Gastrocnemius medialis (tissue), 4 donors: Measurements from ENCODE around the gene KDELR3. TPM values are rescaled to one million over a fixed set of nuclear protein-coding genes. Genes with fewer than 3 reads are reported as not detected.

ENCODE experiments used
- ATAC-seq, 2 donors: fragments of 150-250 bp; one replicate each; pipeline ENCODE4 v1.9.1; 2016
- DNase-seq, 2 donors: peaks; one replicate each; pipeline ENCODE4 v3.0.0-alpha.2; 2019
- H3K27ac ChIP-seq, 4 donors: fragments of 200-600 bp; sonication (generic); 1 replicate in 1 of 4; 2 replicates in 3 of 4; pipeline ENCODE4 v1.5.1; 2016 to 2018; ENCODE audit warnings: mild to moderate bottlenecking in 2 of 4, moderate library complexity in 1 of 4
- H3K27me3 ChIP-seq, 3 donors: fragments of 200-600 bp; sonication (generic) in 2 of 3; 1 replicate in 1 of 3; 2 replicates in 2 of 3; pipeline versions ENCODE4 v1.5.1 to v1.6.0; 2016 to 2019; ENCODE audit warnings: mild to moderate bottlenecking in 1 of 3, moderate library complexity in 1 of 3
- H3K36me3 ChIP-seq, 2 donors: fragments of 200-600 bp; sonication (generic) in 1 of 2; one replicate each; pipeline ENCODE4 v1.5.1; 2017 to 2018
- H3K4me1 ChIP-seq, 2 donors: fragments of 200-600 bp; sonication (generic) in 1 of 2; one replicate each; pipeline ENCODE4 v1.5.1; 2016 to 2017; ENCODE audit warnings: mild to moderate bottlenecking in 2 of 2
- H3K4me3 ChIP-seq, 4 donors: fragments of 200-600 bp; sonication (generic) in 3 of 4; 1 replicate in 1 of 4; 2 replicates in 3 of 4; pipeline ENCODE4 v1.5.1; 2016 to 2019; ENCODE audit warnings: mild to moderate bottlenecking in 2 of 4
- H3K9me3 ChIP-seq, 3 donors: fragments of 200-600 bp; sonication (generic) in 2 of 3; 1 replicate in 1 of 3; 2 replicates in 2 of 3; pipeline ENCODE4 v1.5.1; 2016 to 2019
- POLR2A ChIP-seq, 2 donors: fragments of 450-650 bp; IDR thresholded peaks; one replicate each; pipeline ENCODE4 v1.6.1; 2017; ENCODE audit warnings: antibody characterized with exemption in 2 of 2, mild to moderate bottlenecking in 2 of 2, moderate library complexity in 2 of 2
- in situ Hi-C, 4 donors: fragments of 200-750 bp; cut with MboI; loops; one replicate each; pipeline versions ENCODE4 v1.15.0 to v1.8.0; 2017; ENCODE audit warnings: low sequenced_read_pairs in 4 of 4
- intact Hi-C: fragments of 100-400 bp; cut with DNase I; formaldehyde crosslinking; loops from one replicate; pipeline ENCODE4 v1.15.1; 2023; ENCODE audit warnings: low total_unique reads
- total RNA-seq, 4 donors: library from RNA; depleted of rRNA; stranded (reverse); fragments of >200 nt; gene quantifications; one replicate each; pipeline versions ENCODE4 v1.1.0 to v1.2.3, GENCODE V29; 2016
- TF ChIP-seq, protein P1 (sequence below), 5 experiments: fragments of 450-650 bp in 3 of 5; fragments of 200-600 bp in 2 of 5; sonication (generic) in 2 of 5; IDR thresholded peaks in 4 of 5; conservative IDR thresholded peaks in 1 of 5; 1 replicate in 4 of 5; 2 replicates in 1 of 5; pipeline ENCODE4 v1.5.1; 2016 to 2019; ENCODE audit warnings: antibody characterized with exemption in 5 of 5, mild to moderate bottlenecking in 3 of 5, moderate library complexity in 3 of 5

Gene KDELR3
- total RNA-seq, 4 donors from 2014 or later = 0.34 to 2.0 (median 1.3) TPM; not detected in 1

- ATAC-seq = no peak
- H3K4me1 ChIP-seq = peaks cover 8 to 10% of the 10 kb centered on the region in 2 donors
- TF ChIP-seq, protein P1, sequence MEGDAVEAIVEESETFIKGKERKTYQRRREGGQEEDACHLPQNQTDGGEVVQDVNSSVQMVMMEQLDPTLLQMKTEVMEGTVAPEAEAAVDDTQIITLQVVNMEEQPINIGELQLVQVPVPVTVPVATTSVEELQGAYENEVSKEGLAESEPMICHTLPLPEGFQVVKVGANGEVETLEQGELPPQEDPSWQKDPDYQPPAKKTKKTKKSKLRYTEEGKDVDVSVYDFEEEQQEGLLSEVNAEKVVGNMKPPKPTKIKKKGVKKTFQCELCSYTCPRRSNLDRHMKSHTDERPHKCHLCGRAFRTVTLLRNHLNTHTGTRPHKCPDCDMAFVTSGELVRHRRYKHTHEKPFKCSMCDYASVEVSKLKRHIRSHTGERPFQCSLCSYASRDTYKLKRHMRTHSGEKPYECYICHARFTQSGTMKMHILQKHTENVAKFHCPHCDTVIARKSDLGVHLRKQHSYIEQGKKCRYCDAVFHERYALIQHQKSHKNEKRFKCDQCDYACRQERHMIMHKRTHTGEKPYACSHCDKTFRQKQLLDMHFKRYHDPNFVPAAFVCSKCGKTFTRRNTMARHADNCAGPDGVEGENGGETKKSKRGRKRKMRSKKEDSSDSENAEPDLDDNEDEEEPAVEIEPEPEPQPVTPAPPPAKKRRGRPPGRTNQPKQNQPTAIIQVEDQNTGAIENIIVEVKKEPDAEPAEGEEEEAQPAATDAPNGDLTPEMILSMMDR (IDR thresholded peaks at IDR 0.05 in 4 of 5, conservative IDR thresholded peaks at IDR 0.05 in 1 of 5) = no peak
- TF ChIP-seq POLR2A (IDR thresholded peaks at IDR 0.05) = no peak
- no peak overlapping the region for H3K4me3 ChIP-seq
- no peak for DNase-seq
- H3K9me3 ChIP-seq = no peaks in the 10 kb centered on the region
- in situ Hi-C loops (no loop called here), intact Hi-C loops (no loop called here)
- H3K36me3 ChIP-seq = no peaks in the 10 kb centered on the region
- peaks cover 39 to 50% (median 45%) of the 10 kb centered on the region in 3 donors for H3K27me3 ChIP-seq
- no peak overlapping the region for H3K27ac ChIP-seq
Measured at GRCh38 chr22:38464992-38465672, 2.8 kb upstream of the KDELR3 start.

GRCh38 chr22:38465673-38466490 lies 2.0 kb upstream of the KDELR3 start:
- Histone ChIP-seq H3K36me3 (no peaks in the 10 kb centered on the region), H3K4me3 (no peak overlapping the region), H3K4me1 (peaks cover 8 to 10% of the 10 kb centered on the region in 2 donors), H3K27me3 (peaks cover 38 to 50% (median 39%) of the 10 kb centered on the region in 3 donors), H3K9me3 (no peaks in the 10 kb centered on the region), H3K27ac (no peak overlapping the region)
- DNase-seq (no peak), ATAC-seq (no peak)
- intact Hi-C loops = no loop called here
- TF ChIP-seq, protein P1 (IDR thresholded peaks at IDR 0.05 in 4 of 5, conservative IDR thresholded peaks at IDR 0.05 in 1 of 5) = no peak
- TF ChIP-seq POLR2A (IDR thresholded peaks at IDR 0.05) = no peak
- in situ Hi-C loops = no loop called here

- in situ Hi-C loops (no loop called here), intact Hi-C loops (no loop called here)
- Histone ChIP-seq H3K9me3 (no peaks in the 10 kb centered on the region), H3K4me1 (peaks cover 4 to 5% of the 10 kb centered on the region in 2 donors), H3K27me3 (peaks cover 29 to 40% (median 31%) of the 10 kb centered on the region in 3 donors), H3K36me3 (no peaks in the 10 kb centered on the region), H3K27ac (peak overlapping the region in 1 of 4 donors; percentile 8), H3K4me3 (peak overlapping the region; percentile 50 to 53 (median 52))
- TF ChIP-seq, protein P1 (IDR thresholded peaks at IDR 0.05 in 4 of 5, conservative IDR thresholded peaks at IDR 0.05 in 1 of 5) = no peak
- TF ChIP-seq POLR2A (IDR thresholded peaks at IDR 0.05) = no peak
- ATAC-seq = no peak
- DNase-seq = no peak
Measured at GRCh38 chr22:38467438-38467903, 425 bp upstream of the KDELR3 start.

- intact Hi-C loops = no loop called here
- DNase-seq (no peak), ATAC-seq (no peak)
- peak overlapping the region; percentile 50 to 53 (median 52) for H3K4me3 ChIP-seq
- H3K36me3 ChIP-seq = no peaks in the 10 kb centered on the region
- H3K27ac ChIP-seq = no peak overlapping the region
- TF ChIP-seq, protein P1 (IDR thresholded peaks at IDR 0.05 in 4 of 5, conservative IDR thresholded peaks at IDR 0.05 in 1 of 5) = no peak
- TF ChIP-seq POLR2A (IDR thresholded peaks at IDR 0.05) = no peak
- peaks cover 4 to 5% of the 10 kb centered on the region in 2 donors for H3K4me1 ChIP-seq
- in situ Hi-C loops = no loop called here
- H3K9me3 ChIP-seq = no peaks in the 10 kb centered on the region
- H3K27me3 ChIP-seq = peaks cover 19 to 33% (median 23%) of the 10 kb centered on the region in 3 donors
Measured at GRCh38 chr22:38468443-38469305, 778 bp downstream of the KDELR3 start.
